ENCODE measurements around the gene RSPO3. TPM values are rescaled to one million over a fixed set of nuclear protein-coding genes. Genes with fewer than 3 reads are reported as not detected.

Gene RSPO3
- total RNA-seq, 2 experiments from 2014 or later, result not detected

DNA sequence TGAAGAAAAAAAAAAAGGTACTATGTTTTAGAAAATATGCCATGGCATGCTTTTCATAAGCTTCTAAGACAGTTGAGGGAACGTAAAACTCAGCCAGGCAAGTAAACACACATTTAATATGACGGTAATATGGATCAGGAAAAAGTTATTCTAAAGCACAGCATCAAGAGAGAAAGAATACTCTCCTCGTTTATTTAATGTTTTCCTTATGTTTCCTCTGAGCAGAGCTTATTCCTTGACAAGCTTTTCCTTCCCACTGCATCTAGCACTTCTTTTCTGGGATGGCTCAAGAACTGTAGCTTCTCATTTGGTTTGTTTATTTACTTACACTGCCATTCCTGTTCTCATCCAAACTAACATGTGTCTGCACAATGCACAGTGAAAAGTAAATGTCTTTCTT is 2.7 kb upstream of the RSPO3 start:
- Mint-ChIP-seq H3K4me1 (ENCODE audit: low read depth) (peaks cover 15% of the 10 kb centered on the region), H3K27me3 (peaks cover 39% of the 10 kb centered on the region), H3K4me3 (no peak overlapping the region), H3K27ac (no peak overlapping the region), H3K36me3 (no peaks in the 10 kb centered on the region), H3K9me3 (no peaks in the 10 kb centered on the region)
- no peak for DNase-seq
- intact Hi-C loops (cut with micrococcal nuclease), result no loop called here
- ChIA-PET POLR2A (interaction anchor here (0.6 kb wide), 1 partner anchor 176 kb away, joined by 6 read pairs; no protein-coding TSS in a partner anchor), CTCF (no interaction called here)

GRCh38 chr6:127117979-127118297 is 533 bp upstream of the RSPO3 start:
- Mint-ChIP-seq H3K27ac (no peak overlapping the region), H3K9me3 (no peaks in the 10 kb centered on the region), H3K27me3 (peaks cover 51% of the 10 kb centered on the region), H3K4me1 (ENCODE audit: low read depth) (peaks cover 24% of the 10 kb centered on the region), H3K4me3 (no peak overlapping the region), H3K36me3 (no peaks in the 10 kb centered on the region)
- POLR2A ChIA-PET, result interaction anchor here (0.7 kb wide), 1 partner anchor 15 kb away, joined by 3 read pairs; no protein-coding TSS in a partner anchor
- CTCF ChIA-PET, result no interaction called here
- intact Hi-C loops (cut with micrococcal nuclease), result no loop called here
- DNase-seq, result no peak

- Mint-ChIP-seq H3K4me1 (ENCODE audit: low read depth) (peaks cover 24% of the 10 kb centered on the region), H3K9me3 (no peaks in the 10 kb centered on the region), H3K36me3 (no peaks in the 10 kb centered on the region), H3K27ac (no peak overlapping the region), H3K4me3 (peak overlapping the region; percentile 65), H3K27me3 (peaks cover 60% of the 10 kb centered on the region)
- peak; percentile 21 for DNase-seq
- POLR2A ChIA-PET, result no interaction called here
- CTCF ChIA-PET, result interaction anchor here (1.6 kb wide), 1 partner anchor 1123 kb away, joined by 5 read pairs; no protein-coding TSS in a partner anchor
- intact Hi-C loops (cut with micrococcal nuclease), result loop anchor here (2.0 kb wide), 1 partner anchor 759 kb away; no protein-coding TSS in a partner anchor
Measured at GRCh38 chr6:127119102-127120022, 891 bp downstream of the RSPO3 start.

DNA sequence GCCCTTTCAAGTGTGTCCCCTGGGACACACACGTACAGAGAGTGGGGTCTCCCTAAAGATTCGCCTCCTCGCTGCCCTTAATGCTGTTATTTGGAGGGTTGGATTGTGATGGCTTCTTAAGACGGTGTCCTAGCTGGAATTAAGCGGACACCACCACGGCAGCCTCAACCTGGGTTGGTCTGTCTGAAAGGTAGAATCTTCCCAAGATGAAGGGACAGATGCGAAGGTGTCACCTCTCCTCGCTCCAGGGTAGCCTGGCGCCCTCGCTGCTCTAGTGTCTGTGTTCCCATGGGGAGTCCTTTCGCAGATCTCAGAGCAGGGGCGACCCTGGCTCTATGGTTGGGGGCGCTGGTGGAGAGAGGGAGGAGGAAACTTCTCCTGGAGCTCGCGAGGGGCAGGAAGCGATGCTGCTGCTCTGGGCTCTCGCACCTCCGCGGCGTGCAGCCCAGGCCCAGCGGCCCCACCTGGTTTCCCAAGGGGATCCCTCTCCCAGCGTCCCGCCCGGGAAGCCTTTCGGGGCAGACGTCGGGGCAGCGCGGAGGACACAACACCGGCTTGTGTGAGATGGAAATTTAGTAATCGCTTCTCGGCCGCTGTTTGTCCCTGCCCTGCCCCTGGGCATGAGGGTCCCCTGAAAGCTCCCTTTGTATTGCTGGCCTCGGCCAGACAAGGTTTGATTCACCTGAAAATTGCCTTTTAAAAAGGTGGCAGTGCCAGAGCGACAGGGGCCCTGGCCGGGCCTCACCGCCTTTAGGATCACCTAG is 1.7 kb downstream of the RSPO3 start:
- Mint-ChIP-seq H3K4me1 (ENCODE audit: low read depth) (peaks cover 24% of the 10 kb centered on the region), H3K4me3 (peak overlapping the region; percentile 32)

GRCh38 chr6:127120787-127121636 is 2.5 kb downstream of the RSPO3 start:
- intact Hi-C loops (cut with micrococcal nuclease), result loop anchor here (1.0 to 2.0 kb wide), 3 partner anchors 317 to 1125 kb away; no protein-coding TSS in a partner anchor
- DNase-seq, result peak; percentile 86
- H3K27me3 Mint-ChIP-seq, result peaks cover 57% of the 10 kb centered on the region
- H3K36me3 Mint-ChIP-seq, result no peaks in the 10 kb centered on the region
- ChIA-PET CTCF (interaction anchor here (0.7 to 1.8 kb wide), 4 partner anchors 317 to 1811 kb away, joined by 3 to 6 read pairs (median 4); no protein-coding TSS in a partner anchor), POLR2A (no interaction called here)
- H3K4me1 Mint-ChIP-seq (ENCODE audit: low read depth), result peaks cover 24% of the 10 kb centered on the region
- no peaks in the 10 kb centered on the region for H3K9me3 Mint-ChIP-seq
- no peak overlapping the region for H3K27ac Mint-ChIP-seq
- H3K4me3 Mint-ChIP-seq, result no peak overlapping the region

More for the DNA sequence above, 1.7 kb downstream of the RSPO3 start:
- intact Hi-C loops (cut with micrococcal nuclease), result loop anchor here (2.0 kb wide), 1 partner anchor 759 kb away; no protein-coding TSS in a partner anchor
- Mint-ChIP-seq H3K27ac (no peak overlapping the region), H3K36me3 (no peaks in the 10 kb centered on the region), H3K27me3 (peaks cover 58% of the 10 kb centered on the region), H3K9me3 (no peaks in the 10 kb centered on the region)
- POLR2A ChIA-PET, result no interaction called here
- no peak for DNase-seq
- CTCF ChIA-PET, result interaction anchor here (0.7 to 1.6 kb wide), 2 partner anchors 316 to 1124 kb away, joined by 4 to 5 read pairs; no protein-coding TSS in a partner anchor

DNA sequence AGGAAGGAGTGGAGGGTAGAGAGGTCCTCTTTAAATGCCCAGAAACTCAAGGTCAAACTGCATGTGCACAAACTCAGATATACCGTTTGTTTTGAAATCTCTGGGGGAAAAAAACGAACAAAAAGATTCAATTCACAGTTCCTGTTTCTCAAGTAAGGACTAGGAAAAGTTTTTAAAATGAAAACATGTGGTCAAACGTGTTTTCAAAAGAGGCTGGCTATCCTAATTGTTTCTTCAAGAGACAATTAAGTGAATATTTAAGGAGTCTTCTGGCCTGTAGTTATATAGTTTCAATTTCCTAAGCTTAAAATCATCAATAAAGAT is 3.1 kb downstream of the RSPO3 start:
- intact Hi-C loops (cut with micrococcal nuclease), result loop anchor here (1.0 to 2.0 kb wide), 3 partner anchors 317 to 1125 kb away; no protein-coding TSS in a partner anchor
- no peak for DNase-seq
- ChIA-PET CTCF (interaction anchor here (1.2 to 1.8 kb wide), 2 partner anchors 1127 to 1812 kb away, joined by 3 to 6 read pairs; no protein-coding TSS in a partner anchor), POLR2A (no interaction called here)
- Mint-ChIP-seq H3K9me3 (no peaks in the 10 kb centered on the region), H3K4me1 (ENCODE audit: low read depth) (peaks cover 24% of the 10 kb centered on the region), H3K27ac (no peak overlapping the region), H3K36me3 (no peaks in the 10 kb centered on the region), H3K4me3 (no peak overlapping the region), H3K27me3 (peaks cover 52% of the 10 kb centered on the region)

DNA sequence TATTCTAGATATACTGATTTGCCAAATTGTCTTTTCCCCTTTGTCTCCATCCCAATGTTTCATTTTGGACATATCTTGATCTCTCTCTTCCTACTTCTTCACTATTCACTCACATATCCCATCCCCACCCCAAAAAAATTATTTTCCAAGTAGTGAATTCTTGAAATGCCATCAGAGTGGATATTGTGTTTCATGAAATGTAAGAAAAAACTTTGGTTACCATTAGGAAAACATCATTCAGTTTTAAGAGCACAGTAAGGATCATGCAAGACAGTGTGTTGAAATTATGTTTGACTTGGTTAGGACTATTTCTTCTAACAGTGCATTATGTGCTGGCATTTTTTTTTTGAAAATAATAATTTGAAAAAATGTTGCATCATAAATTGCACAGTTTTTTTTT is 5.7 kb downstream of the RSPO3 start:
- DNase-seq, result no peak
- H3K36me3 Mint-ChIP-seq, result no peaks in the 10 kb centered on the region
- peaks cover 16% of the 10 kb centered on the region for H3K4me1 Mint-ChIP-seq (ENCODE audit: low read depth)
- no peaks in the 10 kb centered on the region for H3K9me3 Mint-ChIP-seq
- H3K27ac Mint-ChIP-seq, result no peak overlapping the region
- ChIA-PET CTCF (no interaction called here), POLR2A (no interaction called here)
- no peak overlapping the region for H3K4me3 Mint-ChIP-seq
- intact Hi-C loops (cut with micrococcal nuclease), result no loop called here
- H3K27me3 Mint-ChIP-seq, result peaks cover 33% of the 10 kb centered on the region

DNA sequence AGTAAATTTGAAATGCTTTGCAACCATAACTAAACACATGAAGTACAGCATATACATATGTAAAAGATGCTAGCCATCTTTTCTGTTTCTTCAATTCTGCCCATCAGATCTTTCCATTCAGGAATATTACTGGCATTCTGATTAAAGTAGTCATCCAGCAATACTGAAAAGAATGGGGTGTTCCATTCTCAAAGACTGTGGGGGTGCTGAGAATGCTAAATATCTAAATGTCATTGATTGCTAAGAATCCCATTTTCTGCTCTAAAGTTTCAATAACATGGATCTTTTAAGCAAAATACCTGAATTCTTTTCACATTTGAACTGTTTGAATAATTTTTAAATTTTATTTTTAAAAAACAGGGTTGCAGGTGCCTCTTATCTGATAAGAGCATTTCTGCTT is 6.2 kb downstream of the RSPO3 start:
- ChIA-PET POLR2A (no interaction called here), CTCF (no interaction called here)
- Mint-ChIP-seq H3K27me3 (peaks cover 31% of the 10 kb centered on the region), H3K9me3 (no peaks in the 10 kb centered on the region), H3K4me3 (no peak overlapping the region), H3K27ac (no peak overlapping the region), H3K36me3 (no peaks in the 10 kb centered on the region), H3K4me1 (ENCODE audit: low read depth) (peaks cover 16% of the 10 kb centered on the region)
- intact Hi-C loops (cut with micrococcal nuclease), result no loop called here
- DNase-seq, result no peak

GRCh38 chr6:127128066-127128465 is 9.6 kb downstream of the RSPO3 start:
- Mint-ChIP-seq H3K4me3 (no peak overlapping the region), H3K4me1 (ENCODE audit: low read depth) (no peaks in the 10 kb centered on the region), H3K27ac (no peak overlapping the region), H3K27me3 (peaks cover 19% of the 10 kb centered on the region), H3K36me3 (no peaks in the 10 kb centered on the region), H3K9me3 (no peaks in the 10 kb centered on the region)
- DNase-seq, result no peak
- CTCF ChIA-PET, result no interaction called here
- POLR2A ChIA-PET, result no interaction called here
- intact Hi-C loops (cut with micrococcal nuclease), result no loop called here

GRCh38 chr6:127129251-127129650 is 10.8 kb downstream of the RSPO3 start:
- H3K36me3 Mint-ChIP-seq, result no peaks in the 10 kb centered on the region
- H3K4me3 Mint-ChIP-seq, result no peak overlapping the region
- no peak overlapping the region for H3K27ac Mint-ChIP-seq
- no peaks in the 10 kb centered on the region for H3K4me1 Mint-ChIP-seq (ENCODE audit: low read depth)
- CTCF ChIA-PET, result no interaction called here
- DNase-seq, result no peak
- POLR2A ChIA-PET, result no interaction called here
- no peaks in the 10 kb centered on the region for H3K9me3 Mint-ChIP-seq
- H3K27me3 Mint-ChIP-seq, result peaks cover 11% of the 10 kb centered on the region
- intact Hi-C loops (cut with micrococcal nuclease), result no loop called here

DNA sequence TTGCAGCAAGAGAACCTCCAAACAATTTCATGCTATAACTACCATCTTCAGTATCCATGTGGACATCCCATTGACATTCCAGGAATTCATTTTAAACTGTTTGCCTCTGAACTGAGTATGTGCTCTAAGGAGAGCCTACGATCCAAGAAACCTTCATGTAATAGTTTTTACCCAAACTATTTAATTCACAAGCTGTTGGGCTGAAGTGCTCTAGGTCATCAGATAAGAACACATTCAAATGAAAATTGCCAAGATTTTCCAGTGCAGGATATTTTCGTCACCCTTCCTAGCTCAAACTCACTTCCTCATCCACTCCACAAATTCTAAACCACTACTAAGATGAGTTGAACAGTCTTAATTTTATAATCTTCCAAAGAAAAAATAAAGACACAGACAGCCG is 12.8 kb downstream of the RSPO3 start:
- H3K36me3 Mint-ChIP-seq, result no peaks in the 10 kb centered on the region
- peaks cover 9% of the 10 kb centered on the region for H3K27me3 Mint-ChIP-seq
- CTCF ChIA-PET, result no interaction called here
- no peak for DNase-seq
- POLR2A ChIA-PET, result no interaction called here
- no peaks in the 10 kb centered on the region for H3K9me3 Mint-ChIP-seq
- H3K27ac Mint-ChIP-seq, result no peak overlapping the region
- no peak overlapping the region for H3K4me3 Mint-ChIP-seq
- intact Hi-C loops (cut with micrococcal nuclease), result no loop called here
- no peaks in the 10 kb centered on the region for H3K4me1 Mint-ChIP-seq (ENCODE audit: low read depth)
